ENCODE results near the gene SH3BP2. TPM values are rescaled to one million over a fixed set of nuclear protein-coding genes. Genes with fewer than 3 reads are reported as not detected.

SH3BP2 gene
- total RNA-seq, 4 donors from 2014 or later, result 92.6 to 301 (median 117) TPM

DNA sequence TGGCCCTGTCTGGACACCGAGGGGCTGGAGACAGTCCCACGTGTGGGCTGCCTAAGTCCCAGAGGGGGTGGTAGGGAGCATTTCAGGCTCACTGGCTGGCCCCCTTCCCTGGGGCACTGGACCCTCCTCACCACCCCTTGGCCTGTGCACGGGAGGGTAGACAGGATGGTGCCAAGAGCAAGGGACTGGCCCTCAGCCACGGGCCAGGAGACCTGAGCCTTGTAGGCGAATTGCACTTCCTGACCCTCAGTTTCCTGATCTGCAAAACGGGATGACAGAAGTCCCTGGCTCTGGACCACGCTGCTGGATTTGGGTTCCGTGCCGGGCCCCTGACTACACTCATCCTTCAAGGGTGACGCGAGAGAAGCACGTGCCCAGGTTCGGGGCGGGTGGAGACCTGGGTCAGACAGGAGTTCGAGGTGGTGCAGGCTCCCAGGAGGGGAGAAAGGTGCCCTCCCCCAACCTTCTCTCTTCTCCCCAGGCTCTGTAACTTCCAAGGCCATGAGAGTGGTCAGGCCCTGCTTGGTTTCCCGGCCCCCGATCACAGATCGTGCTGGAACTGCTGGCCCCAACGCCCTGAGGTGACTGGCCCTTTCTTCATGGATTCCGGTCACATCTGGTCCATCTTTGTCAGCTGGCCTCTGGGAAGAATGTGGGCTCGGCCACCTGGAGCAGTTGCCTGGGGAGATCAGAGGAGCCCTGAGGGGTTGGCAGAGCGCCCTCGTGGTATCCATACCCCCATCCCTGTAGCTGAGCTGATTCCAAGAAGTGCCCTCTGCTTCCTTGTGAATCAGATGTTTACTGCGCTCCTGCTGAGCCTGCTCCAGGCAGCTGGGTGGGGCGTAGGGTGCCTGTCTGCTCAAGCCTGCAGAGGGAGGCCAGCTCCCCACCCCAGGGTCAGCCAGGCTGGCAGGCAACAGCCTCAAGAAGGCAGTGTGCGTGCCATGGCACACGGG is 3.3 kb downstream of the SH3BP2 start:
- Histone ChIP-seq H3K9me3 (no peaks in the 10 kb centered on the region), H3K4me1 (peaks cover 54 to 88% (median 75%) of the 10 kb centered on the region in 4 donors), H3K27ac (peak overlapping the region; percentile 78 to 84 (median 83)), H3K36me3 (no peaks in the 10 kb centered on the region), H3K4me3 (no peak overlapping the region), H3K27me3 (no peaks in the 10 kb centered on the region)
- WGBS, 2 donors (ENCODE audit: low coverage in 1 of 2), result 68 to 100% methylated on average over 1 to 26 of the region's 27 CpGs
- intact Hi-C loops (cut with DNase I; ENCODE audit: low total_unique reads) (no loop called here), in situ Hi-C loops (cut with MboI; ENCODE audit: low pct_ligation_motif_present in 1 of 4, low pct_unique_long_range_greater_than_20kb in 1 of 4, low sequenced_read_pairs in 3 of 4) (no loop called here)
- peak; percentile 84 for DNase-seq
- no peak for TF ChIP-seq EP300 (IDR thresholded peaks at IDR 0.05; ENCODE audit: low read depth)
- peak in 2 of 3 donors; percentile 76 to 79 for TF ChIP-seq POLR2AphosphoS5 (IDR thresholded peaks at IDR 0.05)
- TF ChIP-seq, protein P1, sequence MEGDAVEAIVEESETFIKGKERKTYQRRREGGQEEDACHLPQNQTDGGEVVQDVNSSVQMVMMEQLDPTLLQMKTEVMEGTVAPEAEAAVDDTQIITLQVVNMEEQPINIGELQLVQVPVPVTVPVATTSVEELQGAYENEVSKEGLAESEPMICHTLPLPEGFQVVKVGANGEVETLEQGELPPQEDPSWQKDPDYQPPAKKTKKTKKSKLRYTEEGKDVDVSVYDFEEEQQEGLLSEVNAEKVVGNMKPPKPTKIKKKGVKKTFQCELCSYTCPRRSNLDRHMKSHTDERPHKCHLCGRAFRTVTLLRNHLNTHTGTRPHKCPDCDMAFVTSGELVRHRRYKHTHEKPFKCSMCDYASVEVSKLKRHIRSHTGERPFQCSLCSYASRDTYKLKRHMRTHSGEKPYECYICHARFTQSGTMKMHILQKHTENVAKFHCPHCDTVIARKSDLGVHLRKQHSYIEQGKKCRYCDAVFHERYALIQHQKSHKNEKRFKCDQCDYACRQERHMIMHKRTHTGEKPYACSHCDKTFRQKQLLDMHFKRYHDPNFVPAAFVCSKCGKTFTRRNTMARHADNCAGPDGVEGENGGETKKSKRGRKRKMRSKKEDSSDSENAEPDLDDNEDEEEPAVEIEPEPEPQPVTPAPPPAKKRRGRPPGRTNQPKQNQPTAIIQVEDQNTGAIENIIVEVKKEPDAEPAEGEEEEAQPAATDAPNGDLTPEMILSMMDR (IDR thresholded peaks at IDR 0.05), result peak in 1 of 5 experiments; percentile 21
- TF ChIP-seq POLR2A (IDR thresholded peaks at IDR 0.05), result peak; percentile 68

DNA sequence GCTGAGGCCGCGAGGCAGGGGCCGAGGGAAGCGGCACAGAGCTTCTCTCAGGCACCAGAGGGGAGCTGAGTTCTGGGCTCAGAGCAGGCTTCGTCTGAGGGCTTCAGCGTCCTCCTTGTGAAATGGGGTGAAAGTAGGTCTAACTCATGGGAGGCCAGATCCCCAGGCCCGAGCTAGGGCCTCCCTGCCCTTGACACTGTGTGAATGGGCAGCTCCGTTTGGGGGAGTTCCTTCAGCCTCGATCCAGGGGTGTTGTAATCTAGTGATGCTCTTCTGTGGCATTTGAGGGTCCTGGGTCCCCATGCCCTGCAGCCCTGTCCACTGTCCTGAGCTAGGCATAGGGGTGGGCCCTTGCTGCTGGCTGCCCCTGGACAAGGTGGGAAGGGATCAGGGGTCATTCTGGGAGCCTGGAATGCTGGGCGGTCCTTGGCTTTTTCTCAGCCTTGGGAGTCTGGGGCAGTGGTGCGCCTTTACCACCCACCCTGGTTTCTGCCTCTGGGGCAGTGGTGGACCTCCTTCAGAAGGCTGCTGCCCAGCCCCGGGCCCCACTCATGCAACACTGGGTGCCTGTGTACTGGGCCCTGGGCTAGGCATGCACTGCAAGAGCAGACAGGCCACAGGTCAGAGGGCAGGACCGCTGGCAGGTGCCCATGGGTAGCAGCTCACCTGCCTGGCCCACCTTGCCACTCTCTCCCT is 4.1 kb downstream of the SH3BP2 start:
- no peaks in the 10 kb centered on the region for H3K27me3 ChIP-seq
- no peaks in the 10 kb centered on the region for H3K9me3 ChIP-seq
- H3K4me1 ChIP-seq, result peaks cover 62 to 92% (median 80%) of the 10 kb centered on the region in 4 donors
- in situ Hi-C loops (cut with MboI; ENCODE audit: low pct_ligation_motif_present in 1 of 4, low pct_unique_long_range_greater_than_20kb in 1 of 4, low sequenced_read_pairs in 3 of 4) (no loop called here), intact Hi-C loops (cut with DNase I; ENCODE audit: low total_unique reads) (no loop called here)
- peak; percentile 7 for DNase-seq
- WGBS, 2 donors (ENCODE audit: low coverage in 1 of 2), result 78% methylated on average over 11 of the region's 13 CpGs; no CpG with 5 or more reads in 1 of the 2 donors
- no peaks in the 10 kb centered on the region for H3K36me3 ChIP-seq
- TF ChIP-seq POLR2A (IDR thresholded peaks at IDR 0.05) (no peak), EP300 (IDR thresholded peaks at IDR 0.05; ENCODE audit: low read depth) (no peak), POLR2AphosphoS5 (IDR thresholded peaks at IDR 0.05) (no peak)
- TF ChIP-seq, protein P1 (IDR thresholded peaks at IDR 0.05), result no peak
- H3K27ac ChIP-seq, result peak overlapping the region; percentile 78 to 84 (median 83)
- no peak overlapping the region for H3K4me3 ChIP-seq

DNA sequence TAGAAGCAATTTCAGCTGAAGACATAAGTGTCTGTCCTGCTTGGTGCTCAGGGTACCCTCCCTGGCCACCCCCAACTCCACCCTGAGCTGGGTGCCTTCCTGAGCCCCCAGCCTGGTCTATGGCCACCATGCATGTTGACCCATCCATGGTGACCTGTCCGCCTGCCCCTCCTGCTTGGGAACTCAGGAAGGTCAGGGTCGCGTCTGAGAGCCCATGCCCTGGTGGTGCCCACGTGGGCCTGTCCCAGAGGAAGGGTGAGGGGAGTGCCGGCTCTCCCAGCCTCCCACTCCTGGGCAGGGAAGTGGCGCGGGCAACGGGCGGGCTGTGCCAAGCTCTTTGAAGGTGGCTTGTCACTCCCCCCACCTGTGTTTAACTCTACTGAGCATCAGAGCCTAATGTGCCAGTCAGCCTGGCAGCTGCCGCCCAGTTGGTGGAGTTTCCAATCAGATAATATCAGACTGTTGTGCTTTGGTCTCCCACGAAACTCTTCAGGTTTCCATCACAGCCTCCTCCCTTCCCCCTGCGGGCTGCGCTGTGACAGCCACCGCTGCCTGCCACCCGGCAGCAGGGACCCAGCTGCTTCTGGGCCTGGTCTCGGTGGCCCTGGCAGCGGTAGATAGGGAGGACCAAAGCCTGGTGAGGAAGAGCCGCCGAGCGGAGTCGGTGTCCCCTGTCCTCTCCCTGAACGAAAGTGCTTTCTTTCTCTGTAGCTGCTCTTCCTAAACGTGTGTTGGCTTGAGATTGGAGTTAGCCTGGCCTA is 4.8 kb downstream of the SH3BP2 start:
- intact Hi-C loops (cut with DNase I; ENCODE audit: low total_unique reads) (no loop called here), in situ Hi-C loops (cut with MboI; ENCODE audit: low pct_ligation_motif_present in 1 of 4, low pct_unique_long_range_greater_than_20kb in 1 of 4, low sequenced_read_pairs in 3 of 4) (no loop called here)
- DNase-seq, result no peak
- peak overlapping the region; percentile 78 to 84 (median 83) for H3K27ac ChIP-seq
- TF ChIP-seq, protein P1 (IDR thresholded peaks at IDR 0.05), result no peak
- TF ChIP-seq EP300 (IDR thresholded peaks at IDR 0.05; ENCODE audit: low read depth) (no peak), POLR2AphosphoS5 (IDR thresholded peaks at IDR 0.05) (no peak), POLR2A (IDR thresholded peaks at IDR 0.05) (no peak)
- peaks cover 62 to 89% (median 78%) of the 10 kb centered on the region in 4 donors for H3K4me1 ChIP-seq
- no peaks in the 10 kb centered on the region for H3K27me3 ChIP-seq
- no peak overlapping the region for H3K4me3 ChIP-seq
- 88% methylated on average over 21 of the region's 23 CpGs; no CpG with 5 or more reads in 1 of the 2 donors for WGBS, 2 donors (ENCODE audit: low coverage in 1 of 2)
- H3K36me3 ChIP-seq, result no peaks in the 10 kb centered on the region
- no peaks in the 10 kb centered on the region for H3K9me3 ChIP-seq

Data from transverse colon (tissue), 4 donors.